A549 treated with AZD9567 at 1 μM for 4 hours (cell line): Measurements from ENCODE around the gene KTI12. TPM values are rescaled to one million over a fixed set of nuclear protein-coding genes. Genes with fewer than 3 reads are reported as not detected.

Source experiments
- total RNA-seq: library from RNA; stranded (reverse); fragments of 200-300 nt; extraction: Qiagen RNA extraction; gene quantifications from 5 replicates; pipeline ENCODE4 v1.2.3, GENCODE V29; 2022; ENCODE audit not compliant: insufficient read depth

KTI12 gene, protein sequence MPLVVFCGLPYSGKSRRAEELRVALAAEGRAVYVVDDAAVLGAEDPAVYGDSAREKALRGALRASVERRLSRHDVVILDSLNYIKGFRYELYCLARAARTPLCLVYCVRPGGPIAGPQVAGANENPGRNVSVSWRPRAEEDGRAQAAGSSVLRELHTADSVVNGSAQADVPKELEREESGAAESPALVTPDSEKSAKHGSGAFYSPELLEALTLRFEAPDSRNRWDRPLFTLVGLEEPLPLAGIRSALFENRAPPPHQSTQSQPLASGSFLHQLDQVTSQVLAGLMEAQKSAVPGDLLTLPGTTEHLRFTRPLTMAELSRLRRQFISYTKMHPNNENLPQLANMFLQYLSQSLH
- total RNA-seq: 15.7 to 19.4 TPM (median 17.7 TPM) in 5 replicates

DNA sequence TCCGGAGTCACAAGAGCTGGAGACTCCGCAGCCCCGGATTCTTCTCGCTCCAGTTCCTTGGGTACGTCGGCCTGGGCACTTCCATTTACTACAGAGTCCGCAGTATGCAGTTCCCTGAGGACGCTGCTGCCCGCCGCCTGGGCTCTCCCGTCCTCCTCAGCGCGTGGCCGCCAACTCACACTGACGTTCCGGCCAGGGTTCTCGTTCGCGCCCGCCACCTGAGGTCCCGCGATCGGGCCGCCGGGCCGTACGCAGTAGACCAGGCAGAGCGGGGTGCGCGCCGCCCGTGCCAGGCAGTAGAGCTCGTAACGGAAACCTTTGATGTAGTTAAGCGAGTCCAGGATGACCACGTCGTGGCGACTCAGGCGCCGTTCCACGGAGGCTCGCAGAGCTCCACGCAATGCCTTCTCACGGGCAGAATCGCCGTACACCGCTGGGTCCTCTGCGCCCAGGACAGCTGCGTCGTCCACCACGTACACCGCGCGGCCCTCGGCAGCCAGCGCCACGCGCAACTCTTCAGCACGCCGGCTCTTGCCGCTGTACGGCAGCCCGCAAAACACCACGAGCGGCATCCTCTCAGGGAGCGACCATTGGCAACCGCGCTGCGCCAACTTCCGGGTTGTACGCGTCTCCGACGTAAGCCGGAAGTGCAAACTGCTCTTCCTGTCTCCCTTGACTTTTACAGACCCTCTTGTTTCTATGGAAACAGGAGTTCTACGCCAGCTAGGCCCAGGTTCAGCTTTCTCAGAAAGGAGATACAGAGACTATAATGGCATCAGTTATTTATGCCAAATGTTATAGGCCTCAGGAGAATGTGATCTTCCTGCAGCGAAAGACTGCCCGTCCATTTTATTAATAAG, at the start of gene KTI12:
Gene KTI12, minus strand, starts transcription at position 621 of the 860 bp plus-strand sequence. Its CDS starts 49 bp downstream, at position 572.

DNA sequence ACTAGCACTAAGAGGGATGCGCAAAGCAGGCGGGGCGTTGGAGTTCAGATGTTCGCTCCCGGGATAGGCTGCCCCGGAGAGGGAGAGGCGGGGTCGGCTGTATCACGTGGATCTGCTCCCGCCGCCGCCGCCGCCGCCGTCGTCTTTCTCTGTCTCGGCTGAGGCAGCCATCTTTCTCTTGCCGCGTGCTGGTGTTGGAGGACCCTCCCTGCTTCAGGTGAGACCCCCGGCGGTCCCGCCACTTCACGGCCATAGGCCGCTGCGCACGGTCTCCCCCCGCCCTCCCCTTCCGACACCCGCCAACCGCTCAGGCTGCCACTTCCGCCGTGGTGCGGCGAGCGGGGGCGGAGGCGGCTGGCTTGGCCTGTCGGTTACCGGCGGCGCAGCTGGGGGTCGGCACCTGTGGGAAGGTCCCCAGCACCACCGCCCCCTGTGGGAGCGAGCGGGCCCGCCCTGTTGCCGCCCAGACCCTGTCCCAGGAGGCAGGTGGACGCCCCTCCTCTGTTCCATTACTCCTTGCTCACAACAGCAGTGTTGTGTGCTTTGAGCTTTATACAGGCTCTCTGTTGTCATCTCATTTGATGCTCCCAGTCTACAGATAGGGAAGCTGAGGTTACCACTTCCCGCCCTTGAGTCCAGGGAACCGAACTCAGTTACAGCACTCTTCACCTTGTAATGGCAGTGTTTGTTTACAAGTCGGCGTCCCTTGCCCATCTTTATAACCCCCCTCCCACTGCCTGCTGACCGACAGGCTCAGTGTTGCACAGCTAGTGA, 22.7 kb upstream of the KTI12 start, which contains the start of gene BTF3L4:
Gene BTF3L4, plus strand, starts transcription at position 133 of the 774 bp plus-strand sequence. CDS start 3,553 bp downstream, outside the sequence.

DNA sequence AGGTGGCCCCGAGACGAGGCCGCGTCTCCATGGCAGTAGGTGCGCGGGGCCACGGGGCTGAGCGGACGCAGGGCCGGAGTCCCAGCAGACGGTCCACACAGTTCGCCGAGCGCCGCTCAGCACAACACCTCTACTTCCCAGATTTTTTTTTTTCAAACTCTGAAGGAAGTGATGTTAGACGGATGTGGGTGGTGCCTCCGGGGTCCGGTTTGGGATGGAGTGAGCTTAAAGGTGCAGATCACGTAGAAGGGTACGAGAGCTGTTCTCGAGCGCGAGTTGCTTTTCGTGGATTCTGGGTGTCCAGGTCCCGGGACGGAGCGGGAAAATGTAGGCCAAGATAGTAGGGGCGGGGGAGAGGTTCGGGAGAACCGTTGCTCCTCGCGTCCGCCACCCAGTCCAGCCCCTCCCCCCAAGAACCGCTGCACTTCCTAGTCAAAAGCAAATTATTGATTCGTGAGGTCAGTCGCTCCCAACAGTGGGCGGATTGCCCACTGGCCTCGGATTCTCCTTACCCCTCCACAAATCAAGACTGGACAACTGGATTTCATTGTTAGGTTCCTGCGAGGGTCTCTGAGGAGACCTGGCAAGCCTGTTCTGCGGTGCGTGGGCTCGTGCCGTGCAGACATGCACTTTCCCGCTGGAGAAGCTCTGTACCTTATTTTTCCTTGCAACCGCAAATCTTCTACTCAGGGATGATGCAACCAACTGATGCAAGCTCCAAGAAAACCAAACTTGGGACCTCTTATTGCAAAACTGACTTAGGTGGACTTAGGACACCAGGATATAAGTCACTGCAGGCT, 21.7 kb upstream of the KTI12 start, which contains the start of gene TXNDC12:
Gene TXNDC12, minus strand, starts transcription at position 126 of the 800 bp plus-strand sequence. Its CDS starts 95 bp downstream, at position 31.

DNA sequence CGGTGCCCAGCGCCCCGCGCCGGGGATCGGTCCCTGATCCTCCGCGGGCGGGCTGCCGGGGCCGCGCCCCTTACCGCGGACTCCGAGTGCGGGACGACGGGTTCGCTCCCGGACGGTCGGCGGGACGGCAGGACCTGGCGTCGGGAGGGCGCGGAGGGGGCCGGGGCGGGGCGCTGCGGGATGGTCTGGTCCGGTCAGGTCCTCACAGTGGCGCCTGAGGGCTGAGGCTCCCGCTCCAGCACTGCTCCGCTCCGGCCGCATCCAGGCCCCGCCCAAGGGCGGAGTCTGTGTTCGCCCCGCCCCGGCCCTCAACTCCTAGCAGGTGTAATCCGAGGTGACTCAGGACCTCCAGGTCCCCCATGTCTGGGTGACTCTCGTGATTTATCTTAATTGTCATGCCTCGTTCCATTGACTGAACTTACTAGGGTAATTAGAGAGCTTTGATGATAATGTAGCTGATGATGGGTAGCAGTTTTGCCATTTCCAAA, 43.1 kb downstream of the KTI12 start, which contains the start of gene RAB3B:
Gene RAB3B, minus strand, starts transcription at position 223 of the 488 bp plus-strand sequence. CDS start 13,583 bp downstream, outside the sequence.

Other genes with a start within 250 kb of the KTI12 start
- gene NRDC, start 155.1 kb downstream of the KTI12 start, total RNA-seq: 71.4 to 90.1 TPM (median 74.5 TPM) in 5 replicates
- gene RAB3B, start 43.1 kb downstream of the KTI12 start, total RNA-seq: 5.0 to 9.2 TPM (median 5.1 TPM) in 5 replicates
- 37.8 to 39.4 TPM (median 38.1 TPM) in 5 replicates for gene TXNDC12, start 21.4 kb upstream of the KTI12 start, total RNA-seq
- 29.7 to 60.2 TPM (median 32.5 TPM) in 5 replicates for gene BTF3L4, start 22.5 kb upstream of the KTI12 start, total RNA-seq
- gene ZFYVE9, start 108.3 kb upstream of the KTI12 start, total RNA-seq: 6.9 to 11.3 TPM (median 7.3 TPM) in 5 replicates